ENCODE measurements around the gene TMEM185B. TPM values are rescaled to one million over a fixed set of nuclear protein-coding genes. Genes with fewer than 3 reads are reported as not detected.

The TMEM185B gene
- total and polyA plus RNA-seq, 8 donors = 1.5 to 47.8 (median 14.4) TPM

GRCh38 chr2:120243875-120244553 lies 20.8 kb upstream of the TMEM185B start:
- H3K27ac ChIP-seq = no peak overlapping the region
- DNase-seq = no peak
- 96 to 100% (median 97%) methylated on average over 5 to 9 of the region's 9 CpGs for WGBS, 5 donors

GRCh38 chr2:120243211-120243610 lies 20.0 kb upstream of the TMEM185B start:
- Histone ChIP-seq H3K4me3 (no peak overlapping the region), H3K27me3 (no peaks in the 10 kb centered on the region), H3K9me3 (no peaks in the 10 kb centered on the region), H3K27ac (no peak overlapping the region), H3K36me3 (no peaks in the 10 kb centered on the region), H3K4me1 (peaks cover 0 to 42% (median 20%) of the 10 kb centered on the region in 4 donors)
- WGBS, 5 donors = 40 to 82% (median 77%) methylated on average over 1 to 3 of the region's 3 CpGs
- TF ChIP-seq POLR2A (IDR thresholded peaks at IDR 0.05) = no peak
- TF ChIP-seq, protein P1, sequence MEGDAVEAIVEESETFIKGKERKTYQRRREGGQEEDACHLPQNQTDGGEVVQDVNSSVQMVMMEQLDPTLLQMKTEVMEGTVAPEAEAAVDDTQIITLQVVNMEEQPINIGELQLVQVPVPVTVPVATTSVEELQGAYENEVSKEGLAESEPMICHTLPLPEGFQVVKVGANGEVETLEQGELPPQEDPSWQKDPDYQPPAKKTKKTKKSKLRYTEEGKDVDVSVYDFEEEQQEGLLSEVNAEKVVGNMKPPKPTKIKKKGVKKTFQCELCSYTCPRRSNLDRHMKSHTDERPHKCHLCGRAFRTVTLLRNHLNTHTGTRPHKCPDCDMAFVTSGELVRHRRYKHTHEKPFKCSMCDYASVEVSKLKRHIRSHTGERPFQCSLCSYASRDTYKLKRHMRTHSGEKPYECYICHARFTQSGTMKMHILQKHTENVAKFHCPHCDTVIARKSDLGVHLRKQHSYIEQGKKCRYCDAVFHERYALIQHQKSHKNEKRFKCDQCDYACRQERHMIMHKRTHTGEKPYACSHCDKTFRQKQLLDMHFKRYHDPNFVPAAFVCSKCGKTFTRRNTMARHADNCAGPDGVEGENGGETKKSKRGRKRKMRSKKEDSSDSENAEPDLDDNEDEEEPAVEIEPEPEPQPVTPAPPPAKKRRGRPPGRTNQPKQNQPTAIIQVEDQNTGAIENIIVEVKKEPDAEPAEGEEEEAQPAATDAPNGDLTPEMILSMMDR (IDR thresholded peaks at IDR 0.05) = no peak
- TF ChIP-seq EP300 (IDR thresholded peaks at IDR 0.05) = no peak
- TF ChIP-seq POLR2AphosphoS5 (IDR thresholded peaks at IDR 0.05) = no peak
- no peak for DNase-seq
- intact Hi-C loops (cut with DNase I; ENCODE audit: low total_unique reads) = no loop called here

More at GRCh38 chr2:120243875-120244553, 20.8 kb upstream of the TMEM185B start:
- Histone ChIP-seq H3K27me3 (no peaks in the 10 kb centered on the region), H3K4me1 (peaks cover 0 to 34% (median 19%) of the 10 kb centered on the region in 4 donors), H3K4me3 (no peak overlapping the region), H3K36me3 (no peaks in the 10 kb centered on the region), H3K9me3 (no peaks in the 10 kb centered on the region)
- TF ChIP-seq, protein P1 (IDR thresholded peaks at IDR 0.05) = no peak
- TF ChIP-seq EP300 (IDR thresholded peaks at IDR 0.05) (no peak), POLR2A (IDR thresholded peaks at IDR 0.05) (no peak), POLR2AphosphoS5 (IDR thresholded peaks at IDR 0.05) (no peak)
- intact Hi-C loops (cut with DNase I; ENCODE audit: low total_unique reads) = no loop called here

- H3K4me1 ChIP-seq = peaks cover 0 to 50% (median 22%) of the 10 kb centered on the region in 4 donors
- DNase-seq = no peak
- 76 to 84% (median 81%) methylated on average over 6 of the region's 6 CpGs for WGBS, 5 donors
- intact Hi-C loops (cut with DNase I; ENCODE audit: low total_unique reads) = no loop called here
- TF ChIP-seq POLR2AphosphoS5 (IDR thresholded peaks at IDR 0.05) = no peak
- TF ChIP-seq EP300 (IDR thresholded peaks at IDR 0.05) = no peak
- TF ChIP-seq, protein P1 (IDR thresholded peaks at IDR 0.05) = no peak
- TF ChIP-seq POLR2A (IDR thresholded peaks at IDR 0.05) = no peak
- no peaks in the 10 kb centered on the region for H3K27me3 ChIP-seq
- no peak overlapping the region for H3K4me3 ChIP-seq
- no peak overlapping the region for H3K27ac ChIP-seq
- no peaks in the 10 kb centered on the region for H3K9me3 ChIP-seq
- no peaks in the 10 kb centered on the region for H3K36me3 ChIP-seq
Measured at GRCh38 chr2:120241684-120242083, 18.5 kb upstream of the TMEM185B start.

DNA sequence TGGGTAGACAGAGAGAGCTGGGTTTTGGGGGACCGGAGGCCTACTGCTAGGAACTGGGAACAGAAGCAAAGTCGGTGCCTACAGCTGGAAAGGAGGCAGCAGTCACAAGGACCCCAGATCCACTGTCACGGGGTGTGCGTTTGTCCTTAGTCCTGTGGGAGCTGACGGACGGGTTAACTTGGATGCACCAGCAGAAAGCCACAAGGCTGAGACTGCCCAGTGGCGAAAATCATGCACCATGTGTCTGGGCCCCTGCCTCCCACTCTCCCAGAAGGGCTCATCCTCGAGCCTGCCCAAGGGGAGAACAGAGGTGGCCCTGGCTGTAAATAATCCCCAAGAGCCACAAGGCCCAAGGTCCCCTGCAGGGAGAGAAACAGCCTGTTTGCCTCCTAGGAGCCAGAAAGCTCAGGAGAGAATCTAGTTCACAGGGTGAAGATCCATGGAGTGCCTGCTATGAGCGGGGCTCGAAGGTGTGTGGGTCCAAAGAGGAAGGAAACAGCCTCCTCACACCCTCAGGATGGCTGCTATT lies 17.8 kb upstream of the TMEM185B start:
- no peak for DNase-seq
- H3K36me3 ChIP-seq = no peaks in the 10 kb centered on the region
- H3K9me3 ChIP-seq = no peaks in the 10 kb centered on the region
- intact Hi-C loops (cut with DNase I; ENCODE audit: low total_unique reads) = no loop called here
- no peaks in the 10 kb centered on the region for H3K27me3 ChIP-seq
- peaks cover 0 to 47% (median 21%) of the 10 kb centered on the region in 4 donors for H3K4me1 ChIP-seq
- H3K27ac ChIP-seq = no peak overlapping the region
- WGBS, 5 donors = 91 to 93% (median 92%) methylated on average over 9 to 10 of the region's 10 CpGs
- no peak overlapping the region for H3K4me3 ChIP-seq
- TF ChIP-seq, protein P1 (IDR thresholded peaks at IDR 0.05) = no peak
- TF ChIP-seq POLR2A (IDR thresholded peaks at IDR 0.05) (no peak), POLR2AphosphoS5 (IDR thresholded peaks at IDR 0.05) (no peak), EP300 (IDR thresholded peaks at IDR 0.05) (no peak)
